GM10248 (cell line): Measurements from ENCODE around the gene NSDHL.
"Not testable (repeated sequence)": the region's sequence is repeated elsewhere in the genome, so short reads cannot be mapped to it uniquely, and the experiment has no call there.

ENCODE experiments used
- CTCF ChIA-PET: fragments of 300-600 bp; sonication (Branson Sonifier 250); formaldehyde crosslinking; extraction: SDS; loops from one replicate; lab custom pipeline; 2021; ENCODE audit warnings: antibody characterized with exemption; lab: Yijun Ruan, JAX
- POLR2A ChIA-PET: fragments of 350-650 bp; sonication (Branson Sonifier 250); formaldehyde crosslinking; extraction: SDS; loops from one replicate; lab custom pipeline; 2020; ENCODE audit warnings: antibody characterized with exemption; lab: Yijun Ruan, JAX
- DNase-seq: peaks from one replicate; pipeline ENCODE4 v3.0.0; 2012; ENCODE audit errors: extremely low spot score
- CTCF ChIP-seq: IDR thresholded peaks from 2 replicates; pipeline ENCODE4 v1.5.1; 2012; ENCODE audit warnings: mild to moderate bottlenecking, low read depth; ENCODE audit errors: extremely low read depth, missing control alignments, control extremely low read depth

NSDHL gene

GRCh38 chrX:152830312-152831305, at the start of gene NSDHL, which contains the start of gene CETN2:
TSS of gene NSDHL (plus strand) at chrX:152831063. CDS start at chrX:152846325, 15,262 bp downstream.
TSS of gene CETN2 (minus strand) at chrX:152830757. CDS start at chrX:152830710, 47 bp downstream.
- TF ChIP-seq CTCF, result no peak
- DNase-seq, result peak; percentile 95
- POLR2A ChIA-PET, result interaction anchor here (0.7 kb wide), 1 partner anchor 88 kb away, joined by 3 read pairs; no protein-coding TSS in a partner anchor
- CTCF ChIA-PET, result interaction anchor here (3.0 kb wide), 1 partner anchor 9 kb away, joined by 8 read pairs; no protein-coding TSS in a partner anchor

- DNase-seq, POLR2A ChIA-PET, CTCF ChIA-PET: not testable (repeated sequence)
Observed at GRCh38 chrX:152787062-152787461, 43.8 kb upstream of the NSDHL start.

- POLR2A ChIA-PET, result no interaction called here
- no peak for TF ChIP-seq CTCF
- CTCF ChIA-PET, result interaction anchor here (1.3 kb wide), 1 partner anchor 13 kb away, joined by 4 read pairs; no protein-coding TSS in a partner anchor
- no peak for DNase-seq
Observed at GRCh38 chrX:152798945-152799344, 31.9 kb upstream of the NSDHL start.

- POLR2A ChIA-PET, result no interaction called here
- TF ChIP-seq CTCF, result no peak
- DNase-seq, result no peak
- CTCF ChIA-PET, result interaction anchor here (1.7 kb wide), 1 partner anchor 16 kb away, joined by 4 read pairs; no protein-coding TSS in a partner anchor
Observed at GRCh38 chrX:152806035-152806434, 24.8 kb upstream of the NSDHL start.

DNA sequence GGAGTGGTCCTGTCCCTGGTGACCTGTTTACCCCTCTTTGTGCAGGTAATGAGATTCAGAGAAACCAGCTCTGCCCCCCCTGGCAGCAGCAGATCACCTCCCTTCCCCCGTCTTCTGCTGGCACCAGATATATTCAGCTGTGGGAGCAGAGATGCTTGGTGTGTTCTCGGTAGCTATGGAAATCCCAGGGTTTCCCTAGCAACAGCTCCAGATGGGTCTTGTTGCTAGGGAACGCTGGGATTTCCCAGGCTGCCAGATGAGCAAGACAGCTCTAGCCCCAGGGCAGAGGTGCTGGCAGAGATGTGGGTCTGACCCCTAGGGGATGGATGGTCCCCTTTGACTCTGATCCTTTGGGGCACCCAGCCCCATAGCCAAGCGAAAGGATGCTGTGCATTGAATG, 20.5 kb upstream of the NSDHL start:
- ChIA-PET CTCF (no interaction called here), POLR2A (no interaction called here)
- DNase-seq, result no peak
- no peak for TF ChIP-seq CTCF

DNA sequence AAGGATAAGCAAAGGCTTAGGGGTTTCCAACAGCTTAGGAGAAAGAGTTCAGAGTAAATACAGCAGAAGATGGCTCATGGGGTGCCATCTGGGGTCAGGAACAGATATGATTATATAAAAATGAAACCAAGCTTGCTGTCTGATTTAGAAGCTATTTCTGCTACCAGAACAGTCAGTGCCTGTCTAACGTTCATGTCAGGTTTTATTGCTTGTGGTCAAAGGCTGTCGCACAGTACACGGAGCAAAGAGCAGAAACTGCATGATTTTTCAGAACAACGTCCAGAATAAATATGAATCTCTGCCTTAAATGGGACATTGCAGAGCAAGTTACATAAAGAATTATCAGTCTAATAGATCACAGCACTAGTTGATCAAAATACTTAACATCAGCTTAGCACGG, 17.7 kb upstream of the NSDHL start:
- no peak for TF ChIP-seq CTCF
- ChIA-PET CTCF (no interaction called here), POLR2A (no interaction called here)
- DNase-seq, result no peak
